Esophagus squamous epithelium (tissue), 4 donors: Measurements from ENCODE around the gene NR2F2.

Experiments
- POLR2A ChIP-seq, 4 donors: fragments of 450-650 bp; IDR thresholded peaks; one replicate each; pipeline ENCODE4 v1.6.1; 2017; ENCODE audit warnings: antibody characterized with exemption in 4 of 4, mild to moderate bottlenecking in 4 of 4, moderate library complexity in 3 of 4
- TF ChIP-seq, protein P1 (sequence below), 6 experiments: fragments of 450-650 bp in 4 of 6; fragments of 200-600 bp in 2 of 6; sonication (generic) in 2 of 6; IDR thresholded peaks; one replicate each; pipeline ENCODE4 v1.5.1; 2016 to 2019; ENCODE audit warnings: antibody characterized with exemption in 6 of 6, mild to moderate bottlenecking in 4 of 6, moderate library complexity in 4 of 6

- TF ChIP-seq, protein P1, sequence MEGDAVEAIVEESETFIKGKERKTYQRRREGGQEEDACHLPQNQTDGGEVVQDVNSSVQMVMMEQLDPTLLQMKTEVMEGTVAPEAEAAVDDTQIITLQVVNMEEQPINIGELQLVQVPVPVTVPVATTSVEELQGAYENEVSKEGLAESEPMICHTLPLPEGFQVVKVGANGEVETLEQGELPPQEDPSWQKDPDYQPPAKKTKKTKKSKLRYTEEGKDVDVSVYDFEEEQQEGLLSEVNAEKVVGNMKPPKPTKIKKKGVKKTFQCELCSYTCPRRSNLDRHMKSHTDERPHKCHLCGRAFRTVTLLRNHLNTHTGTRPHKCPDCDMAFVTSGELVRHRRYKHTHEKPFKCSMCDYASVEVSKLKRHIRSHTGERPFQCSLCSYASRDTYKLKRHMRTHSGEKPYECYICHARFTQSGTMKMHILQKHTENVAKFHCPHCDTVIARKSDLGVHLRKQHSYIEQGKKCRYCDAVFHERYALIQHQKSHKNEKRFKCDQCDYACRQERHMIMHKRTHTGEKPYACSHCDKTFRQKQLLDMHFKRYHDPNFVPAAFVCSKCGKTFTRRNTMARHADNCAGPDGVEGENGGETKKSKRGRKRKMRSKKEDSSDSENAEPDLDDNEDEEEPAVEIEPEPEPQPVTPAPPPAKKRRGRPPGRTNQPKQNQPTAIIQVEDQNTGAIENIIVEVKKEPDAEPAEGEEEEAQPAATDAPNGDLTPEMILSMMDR (IDR thresholded peaks at IDR 0.05), result no peak
- no peak for TF ChIP-seq POLR2A (IDR thresholded peaks at IDR 0.05)
These were observed 24.2 kb upstream of the NR2F2 start for GRCh38 chr15:96306321-96306720.
